AG04449 (cell line): Measurements from ENCODE around the gene ZBTB42.

Experiments used
- CTCF ChIA-PET: fragments of 350-600 bp; formaldehyde crosslinking; extraction: SDS; loops from one replicate; lab custom pipeline; 2021; ENCODE audit warnings: antibody characterized with exemption; lab: Yijun Ruan, JAX
- POLR2A ChIA-PET: fragments of 400-600, 350-600 bp; formaldehyde crosslinking; extraction: SDS; loops from one replicate; lab custom pipeline; 2020; ENCODE audit warnings: antibody characterized with exemption, inconsistent platforms; lab: Yijun Ruan, JAX
- DNase-seq: peaks from one replicate; pipeline ENCODE4 v3.0.0-alpha.2; 2010; ENCODE audit warnings: low read depth, low spot score
- H3K4me3 ChIP-seq: 2 replicates; pipeline ENCODE4 v1.5.1; 2011; ENCODE audit warnings: low read depth, mild to moderate bottlenecking, control low read depth, low read length
- TF ChIP-seq, protein P1 (sequence below): IDR thresholded peaks from one replicate; pipeline ENCODE4 v1.5.1; 2011; ENCODE audit warnings: mild to moderate bottlenecking, moderate library complexity, low read length, control low read depth, inconsistent platforms; ENCODE audit not compliant: insufficient read depth; ENCODE audit errors: missing control alignments

Gene ZBTB42

GRCh38 chr14:104776481-104776880 is 24.4 kb upstream of the ZBTB42 start:
- CTCF ChIA-PET = interaction anchor here (1.1 kb wide), 1 partner anchor 51 kb away, joined by 3 read pairs; no protein-coding TSS in a partner anchor
- TF ChIP-seq, protein P1, sequence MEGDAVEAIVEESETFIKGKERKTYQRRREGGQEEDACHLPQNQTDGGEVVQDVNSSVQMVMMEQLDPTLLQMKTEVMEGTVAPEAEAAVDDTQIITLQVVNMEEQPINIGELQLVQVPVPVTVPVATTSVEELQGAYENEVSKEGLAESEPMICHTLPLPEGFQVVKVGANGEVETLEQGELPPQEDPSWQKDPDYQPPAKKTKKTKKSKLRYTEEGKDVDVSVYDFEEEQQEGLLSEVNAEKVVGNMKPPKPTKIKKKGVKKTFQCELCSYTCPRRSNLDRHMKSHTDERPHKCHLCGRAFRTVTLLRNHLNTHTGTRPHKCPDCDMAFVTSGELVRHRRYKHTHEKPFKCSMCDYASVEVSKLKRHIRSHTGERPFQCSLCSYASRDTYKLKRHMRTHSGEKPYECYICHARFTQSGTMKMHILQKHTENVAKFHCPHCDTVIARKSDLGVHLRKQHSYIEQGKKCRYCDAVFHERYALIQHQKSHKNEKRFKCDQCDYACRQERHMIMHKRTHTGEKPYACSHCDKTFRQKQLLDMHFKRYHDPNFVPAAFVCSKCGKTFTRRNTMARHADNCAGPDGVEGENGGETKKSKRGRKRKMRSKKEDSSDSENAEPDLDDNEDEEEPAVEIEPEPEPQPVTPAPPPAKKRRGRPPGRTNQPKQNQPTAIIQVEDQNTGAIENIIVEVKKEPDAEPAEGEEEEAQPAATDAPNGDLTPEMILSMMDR = no peak
- DNase-seq = no peak
- no peak overlapping the region for H3K4me3 ChIP-seq
- POLR2A ChIA-PET = no interaction called here

- TF ChIP-seq, protein P1 = no peak
- no peak for DNase-seq
- no peak overlapping the region for H3K4me3 ChIP-seq
- CTCF ChIA-PET = interaction anchor here (1.0 to 5.3 kb wide), 4 partner anchors 9 to 50 kb away, joined by 3 to 37 read pairs (median 8); no protein-coding TSS in a partner anchor
- POLR2A ChIA-PET = no interaction called here
Measured at GRCh38 chr14:104776961-104777807, 23.7 kb upstream of the ZBTB42 start.

GRCh38 chr14:104777808-104778249 is 23.1 kb upstream of the ZBTB42 start:
- TF ChIP-seq, protein P1 = no peak
- DNase-seq = no peak
- ChIA-PET POLR2A (no interaction called here), CTCF (interaction anchor here (1.0 to 5.3 kb wide), 4 partner anchors 7 to 48 kb away, joined by 3 to 37 read pairs (median 16); no protein-coding TSS in a partner anchor)
- H3K4me3 ChIP-seq = no peak overlapping the region

DNA sequence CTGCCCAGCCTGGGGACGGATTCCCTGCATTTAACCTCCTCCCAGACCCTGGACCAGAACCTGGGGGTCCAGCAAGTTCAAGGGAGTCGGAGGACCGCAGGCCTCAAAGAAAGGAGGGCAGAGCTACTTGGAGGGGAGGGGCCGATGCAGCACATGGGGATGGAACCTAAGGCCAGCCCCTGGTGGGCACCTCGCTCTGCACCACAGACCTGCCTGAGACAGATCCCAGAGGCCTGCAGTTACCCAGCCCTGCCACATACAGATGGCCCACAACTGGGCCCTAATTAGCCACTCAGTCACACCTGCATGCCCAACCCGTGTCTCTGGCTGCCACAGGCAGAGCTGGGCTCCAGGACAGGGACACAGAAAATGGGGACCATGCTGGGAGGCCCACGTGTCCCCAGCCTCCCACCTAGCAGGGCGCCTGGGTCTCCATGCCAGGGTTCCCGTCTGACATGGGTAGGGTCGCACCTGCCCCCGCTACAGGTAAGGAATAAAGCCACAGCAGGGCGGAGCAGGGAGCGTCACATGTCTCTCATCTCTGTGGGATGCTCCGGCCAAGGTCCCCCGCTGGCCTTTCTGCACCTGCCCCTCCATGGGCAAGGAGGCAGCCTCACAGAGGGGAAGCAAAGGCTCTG is 22.1 kb upstream of the ZBTB42 start:
- ChIA-PET POLR2A (no interaction called here), CTCF (interaction anchor here (3.7 to 5.3 kb wide), 3 partner anchors 8 to 47 kb away, joined by 14 to 37 read pairs (median 17); no protein-coding TSS in a partner anchor)
- TF ChIP-seq, protein P1 = no peak
- DNase-seq = no peak
- no peak overlapping the region for H3K4me3 ChIP-seq

DNA sequence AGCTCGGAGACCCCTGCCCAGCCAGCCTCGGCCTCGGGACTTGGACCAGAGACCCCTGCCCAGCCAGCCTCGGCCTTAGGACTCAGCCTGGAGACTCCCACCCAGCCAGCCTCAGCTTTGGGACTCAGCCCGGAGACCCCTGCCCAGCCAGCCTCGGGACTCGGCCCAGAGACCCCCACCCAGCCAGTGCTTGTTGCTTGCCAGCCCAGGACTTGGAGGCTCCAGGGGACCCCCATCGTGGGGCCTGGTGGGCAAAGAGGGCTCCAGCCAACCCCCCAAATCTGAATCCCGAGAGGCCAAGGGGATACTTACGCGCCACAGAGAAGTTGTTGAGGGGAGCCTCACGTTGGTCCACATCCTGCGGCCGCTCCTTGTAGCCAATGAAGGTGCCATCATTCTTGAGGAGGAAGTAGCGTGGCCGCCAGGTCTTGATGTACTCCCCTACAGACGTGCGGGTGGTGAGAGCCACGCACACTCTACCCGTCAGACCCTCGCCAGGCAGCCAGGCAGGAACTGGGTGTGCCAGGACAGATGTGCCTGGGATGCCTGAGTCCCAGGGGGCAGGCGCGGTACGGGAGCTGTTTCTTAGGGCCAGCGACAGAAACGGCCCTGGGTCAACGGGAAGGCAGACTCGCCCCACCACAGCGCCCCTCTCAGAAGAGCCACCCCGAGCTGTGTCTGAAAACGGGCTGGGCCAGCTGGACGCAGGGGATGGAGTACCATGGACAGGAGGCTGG is 21.0 kb upstream of the ZBTB42 start:
- no peak overlapping the region for H3K4me3 ChIP-seq
- TF ChIP-seq, protein P1 = no peak
- ChIA-PET CTCF (interaction anchor here (1.3 to 5.3 kb wide), 4 partner anchors 9 to 46 kb away, joined by 3 to 37 read pairs (median 16); no protein-coding TSS in a partner anchor), POLR2A (no interaction called here)
- DNase-seq = no peak
